GM21367 (cell line): ENCODE results near the gene CTSZ.

Source experiments
- ATAC-seq: cut with Tn5 transposase; IDR thresholded peaks from one replicate; pipeline ENCODE4 v1.9.1; 2021; ENCODE audit not compliant: unreplicated experiment

Gene CTSZ

DNA sequence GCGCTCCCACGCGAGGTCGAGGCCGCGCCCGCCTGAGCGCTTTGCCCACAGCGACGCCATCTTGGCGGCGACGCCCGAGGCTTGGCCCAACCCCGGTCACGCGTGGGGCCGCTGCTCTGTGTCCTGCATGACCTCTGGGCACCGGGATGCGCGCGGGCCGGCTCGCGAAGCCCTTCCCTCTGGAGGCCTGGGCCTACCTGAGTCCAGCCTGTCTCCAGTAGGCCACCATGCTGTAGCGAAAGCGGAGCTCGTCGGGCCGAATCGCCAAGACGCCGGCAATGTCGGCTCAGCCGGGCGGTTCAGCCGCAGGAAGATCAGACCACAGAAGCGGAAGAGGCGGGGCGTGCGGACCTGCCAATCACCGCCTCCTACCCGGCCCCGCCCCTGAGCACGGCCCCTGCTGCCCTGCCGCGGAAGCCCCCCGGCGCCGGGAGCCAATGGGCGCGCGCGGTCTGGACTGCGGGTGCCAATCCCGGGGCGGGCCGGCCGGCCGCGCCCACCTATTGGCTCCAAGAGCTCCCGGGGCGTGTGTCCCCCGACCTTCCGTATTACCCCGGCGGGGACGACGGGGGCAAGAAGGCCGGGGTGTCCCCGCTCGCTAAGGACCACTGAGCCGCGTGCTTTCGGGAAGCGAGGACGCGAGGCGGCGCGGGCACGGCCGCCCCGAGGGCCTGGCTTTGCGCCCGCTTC, 25.1 kb upstream of the CTSZ start, which contains the start of gene ATP5F1E:
Gene ATP5F1E, minus strand, starts transcription at position 313 of the 690 bp plus-strand sequence. Its CDS starts 84 bp downstream, at position 229.
- ATAC-seq: peak; percentile 89

DNA sequence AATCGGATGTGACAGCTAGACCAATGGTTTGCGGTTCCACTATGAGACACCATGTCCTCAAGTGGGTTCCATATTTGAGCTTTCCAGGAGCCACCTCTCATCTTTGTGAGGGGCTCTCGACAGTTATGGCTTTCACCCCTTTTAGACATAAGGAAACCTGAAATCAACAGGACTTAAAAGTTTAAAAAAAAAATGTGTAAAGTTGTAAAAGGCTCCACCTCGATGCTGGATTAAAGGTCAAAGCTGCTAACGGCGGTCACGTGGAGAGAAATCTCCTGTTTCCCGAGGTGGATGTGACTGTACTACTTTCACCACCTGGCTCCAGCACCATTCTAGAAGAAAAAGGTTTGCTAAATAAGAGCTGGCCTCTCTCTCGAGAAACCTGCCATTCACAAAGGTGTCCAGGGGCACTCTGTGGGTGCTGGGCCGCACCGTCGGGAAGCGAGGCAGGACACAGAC, 24.5 kb upstream of the CTSZ start:
- no peak for ATAC-seq

DNA sequence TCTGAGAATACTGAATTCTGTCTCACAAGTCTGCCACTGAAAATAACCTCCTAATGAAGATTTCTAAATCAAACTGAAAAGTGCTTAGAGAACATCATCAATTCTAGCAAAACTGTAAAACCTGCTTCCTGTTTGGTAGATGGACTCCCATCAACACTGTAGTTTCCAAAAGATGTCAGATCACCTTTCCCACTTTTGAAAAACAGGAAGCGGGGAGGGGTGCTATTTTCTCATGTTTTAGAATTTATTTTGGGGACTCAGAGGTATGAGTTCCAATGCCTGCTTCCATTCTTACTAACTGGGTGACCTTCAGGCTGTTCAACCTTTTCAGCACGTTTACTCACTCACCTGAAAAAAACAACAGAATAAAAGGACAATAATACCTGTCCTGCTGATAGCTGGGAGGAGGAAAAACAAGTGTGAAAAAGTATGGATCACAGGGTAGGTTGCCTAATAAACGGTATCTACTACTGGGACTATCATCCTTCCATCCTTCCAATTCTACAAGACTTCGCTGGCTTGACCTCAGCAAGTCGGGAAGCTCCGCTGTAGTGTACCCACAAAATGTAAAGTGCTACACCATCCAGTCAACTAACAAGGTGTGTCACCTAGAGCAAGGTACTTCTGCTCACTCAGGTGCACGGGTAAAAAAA, 24.0 kb upstream of the CTSZ start:
- ATAC-seq: no peak

DNA sequence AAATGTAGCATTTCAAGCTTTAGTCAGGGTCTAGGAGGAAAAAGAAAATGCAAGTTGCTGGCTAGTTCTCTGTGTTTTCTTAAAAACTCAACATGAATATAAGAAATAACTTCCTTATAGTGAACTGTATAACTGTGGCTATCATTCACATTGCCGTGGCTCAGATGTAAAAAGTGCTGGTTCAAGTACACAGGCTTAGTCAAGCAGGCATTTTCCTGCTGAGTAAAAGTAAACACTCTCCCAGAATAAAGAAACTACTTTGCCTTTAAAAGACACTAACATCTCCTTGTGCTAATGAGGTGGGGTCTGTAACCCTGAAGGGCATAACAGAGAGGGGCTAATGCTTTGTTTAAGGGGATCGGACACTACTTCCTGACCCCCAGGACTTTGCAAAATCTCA, 21.8 kb upstream of the CTSZ start:
- ATAC-seq: no peak

DNA sequence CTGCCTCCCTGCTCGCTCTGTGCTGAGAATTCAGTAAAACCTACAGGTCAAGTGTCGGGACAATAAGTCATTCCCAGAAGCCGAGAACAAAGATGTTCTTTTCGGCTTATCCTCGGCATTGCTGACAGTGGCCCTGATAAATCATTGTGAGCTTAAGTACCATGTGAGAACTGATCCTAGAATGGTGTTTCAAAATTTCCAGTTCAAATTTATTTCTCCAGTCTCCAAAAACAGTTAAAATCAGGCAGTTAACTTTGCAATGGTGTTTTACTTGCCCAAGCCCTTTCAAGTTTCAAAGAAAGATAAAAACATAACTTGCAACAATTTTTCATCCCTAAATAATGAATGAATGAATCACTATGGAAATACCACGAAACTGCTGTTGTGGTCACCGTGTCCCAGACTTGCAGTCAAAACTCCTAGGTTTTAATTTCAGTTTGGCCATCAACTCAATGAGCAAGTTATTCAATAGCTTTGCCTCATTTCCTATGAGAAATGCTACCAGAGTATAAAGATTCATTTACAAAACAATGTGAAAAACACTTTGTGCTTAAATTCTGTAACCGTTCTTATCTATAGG, 20.8 kb upstream of the CTSZ start:
- ATAC-seq: no peak

DNA sequence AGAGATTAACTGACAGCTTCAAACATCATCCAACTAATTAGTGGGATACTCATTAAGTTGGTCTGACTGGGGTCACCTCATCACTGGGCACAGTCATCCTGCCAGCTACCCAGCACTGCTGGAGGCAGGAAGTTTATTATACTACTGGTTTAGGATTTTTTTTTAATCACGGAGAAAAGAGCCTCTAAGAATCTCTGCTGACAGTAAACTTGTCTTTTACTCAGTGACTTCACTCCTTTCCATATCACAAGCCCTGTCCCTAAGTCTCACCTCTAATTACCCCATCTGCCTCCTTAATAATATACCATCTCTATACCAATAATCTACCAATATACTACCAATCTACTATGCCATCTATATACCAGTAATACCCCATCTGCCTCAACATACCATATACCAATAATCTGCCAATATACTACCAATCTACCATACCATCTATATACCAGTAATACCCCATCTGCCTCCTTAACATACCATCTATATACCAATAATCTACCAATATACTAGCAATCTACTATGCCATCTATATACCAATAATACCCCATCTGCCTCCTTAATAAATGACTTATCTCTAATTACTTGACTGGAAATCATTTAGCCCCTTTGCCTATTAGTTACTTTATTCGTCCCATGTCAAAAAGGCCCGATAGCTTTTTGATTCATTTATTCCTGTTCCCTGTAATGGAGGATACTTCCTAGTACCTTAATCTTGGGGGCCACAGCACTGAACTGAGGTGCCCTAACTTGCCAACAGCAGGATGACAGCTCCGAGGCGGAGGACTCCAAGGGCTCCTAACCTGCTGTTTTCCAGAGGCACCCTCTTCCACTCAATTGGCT, 20.1 kb upstream of the CTSZ start:
- ATAC-seq: no peak

DNA sequence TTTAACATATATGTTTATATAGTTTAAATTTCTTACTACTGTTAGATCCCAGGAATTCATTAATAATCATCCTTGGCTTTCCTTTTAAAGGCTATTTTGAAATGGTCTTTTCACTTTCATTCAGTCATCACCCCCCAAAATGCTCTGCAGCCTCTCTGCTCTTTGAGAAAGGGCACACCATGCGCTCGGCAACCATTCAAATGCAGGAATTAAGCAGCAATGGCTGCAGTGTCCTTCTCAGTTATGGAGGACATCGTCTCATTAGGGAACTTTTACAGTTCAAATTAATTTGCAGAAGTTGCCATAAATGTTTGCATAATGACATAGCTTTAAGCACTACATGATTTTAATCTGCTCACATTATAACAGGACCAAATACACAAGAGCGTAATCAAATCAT, 18.5 kb upstream of the CTSZ start:
- no peak for ATAC-seq

DNA sequence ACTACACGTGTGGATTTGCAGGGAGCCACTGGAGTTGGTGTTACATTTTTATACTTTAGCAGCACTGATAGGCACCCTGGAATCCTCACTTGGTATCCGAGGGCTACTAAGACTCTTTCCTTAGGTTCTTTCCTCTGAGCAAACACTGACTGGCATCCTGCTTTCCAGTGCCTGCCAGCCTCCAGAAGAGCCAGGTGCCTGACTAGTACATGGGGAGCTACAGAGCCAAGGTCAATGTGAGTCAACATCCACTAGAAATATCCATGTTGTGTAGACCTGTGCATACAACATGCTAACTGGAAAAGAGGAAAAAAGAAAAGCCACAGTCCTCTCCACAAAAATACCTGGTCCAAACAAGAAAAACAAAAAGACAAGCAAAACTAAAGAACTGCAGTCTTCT, 18.0 kb upstream of the CTSZ start:
- ATAC-seq: no peak

DNA sequence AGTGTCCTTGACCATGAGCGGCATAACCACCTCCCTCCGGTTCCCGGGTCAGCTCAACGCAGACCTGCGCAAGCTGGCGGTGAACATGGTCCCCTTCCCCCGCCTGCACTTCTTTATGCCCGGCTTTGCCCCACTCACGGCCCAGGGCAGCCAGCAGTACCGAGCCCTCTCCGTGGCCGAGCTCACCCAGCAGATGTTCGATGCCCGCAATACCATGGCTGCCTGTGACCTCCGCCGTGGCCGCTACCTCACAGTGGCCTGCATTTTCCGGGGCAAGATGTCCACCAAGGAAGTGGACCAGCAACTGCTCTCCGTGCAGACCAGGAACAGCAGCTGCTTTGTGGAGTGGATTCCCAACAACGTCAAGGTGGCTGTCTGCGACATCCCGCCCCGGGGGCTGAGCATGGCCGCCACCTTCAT, 17.1 kb upstream of the CTSZ start:
- ATAC-seq: no peak

DNA sequence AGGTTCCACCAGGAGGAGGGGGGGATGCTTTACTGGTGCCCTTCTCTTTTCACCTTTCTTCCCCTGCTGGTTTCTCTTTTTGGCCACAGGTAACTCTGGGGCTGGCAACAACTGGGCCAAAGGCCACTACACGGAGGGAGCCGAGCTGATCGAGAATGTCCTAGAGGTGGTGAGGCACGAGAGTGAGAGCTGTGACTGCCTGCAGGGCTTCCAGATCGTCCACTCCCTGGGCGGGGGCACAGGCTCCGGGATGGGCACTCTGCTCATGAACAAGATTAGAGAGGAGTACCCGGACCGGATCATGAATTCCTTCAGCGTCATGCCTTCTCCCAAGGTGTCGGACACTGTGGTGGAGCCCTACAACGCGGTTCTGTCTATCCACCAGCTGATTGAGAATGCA, 16.6 kb upstream of the CTSZ start:
- no peak for ATAC-seq

DNA sequence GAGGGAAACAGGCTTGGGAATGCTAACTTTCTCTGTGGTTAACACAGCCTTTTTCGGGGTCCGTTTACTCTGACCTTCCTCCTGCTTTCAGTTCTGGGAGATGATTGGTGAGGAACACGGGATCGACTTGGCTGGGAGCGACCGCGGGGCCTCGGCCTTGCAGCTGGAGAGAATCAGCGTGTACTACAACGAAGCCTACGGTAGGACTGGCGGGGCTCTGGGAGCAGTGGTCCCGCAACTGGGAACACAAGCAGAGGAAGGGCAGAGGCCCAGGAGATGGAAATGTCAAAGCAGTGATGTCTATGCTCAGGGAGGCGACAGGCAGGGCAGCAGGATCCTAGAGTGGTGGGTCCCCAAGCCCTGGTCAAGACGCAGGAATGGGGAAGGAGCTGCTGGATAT, 15.7 kb upstream of the CTSZ start:
- no peak for ATAC-seq

DNA sequence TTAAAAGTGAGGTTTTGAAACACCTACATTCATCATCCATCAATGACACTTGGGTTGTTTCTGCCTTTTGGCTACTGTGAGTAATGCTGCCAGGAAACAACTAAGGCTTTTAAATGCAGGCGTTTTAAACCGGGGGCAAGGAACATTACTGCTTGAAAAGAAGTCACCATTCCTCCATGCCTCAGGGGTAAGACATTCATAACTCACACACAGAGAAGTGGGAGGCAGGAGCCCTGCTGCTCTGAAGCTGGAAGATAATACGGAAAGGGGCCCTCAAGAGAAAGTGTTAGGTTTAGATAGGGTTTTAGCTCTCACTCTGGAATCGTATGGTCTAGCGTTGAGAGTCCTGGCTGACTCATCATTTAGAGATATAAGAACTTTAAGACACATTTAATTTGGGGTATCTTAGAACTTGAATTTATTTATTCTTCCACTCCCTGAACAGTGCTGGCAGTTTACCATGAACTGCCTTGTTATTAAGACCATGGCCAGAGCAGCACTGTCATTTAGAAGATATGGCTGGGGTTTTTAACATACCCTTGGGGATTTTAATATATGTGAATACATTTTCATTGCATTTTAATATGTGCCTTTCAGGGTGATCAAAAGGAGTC, 14.0 kb upstream of the CTSZ start:
- no peak for ATAC-seq

DNA sequence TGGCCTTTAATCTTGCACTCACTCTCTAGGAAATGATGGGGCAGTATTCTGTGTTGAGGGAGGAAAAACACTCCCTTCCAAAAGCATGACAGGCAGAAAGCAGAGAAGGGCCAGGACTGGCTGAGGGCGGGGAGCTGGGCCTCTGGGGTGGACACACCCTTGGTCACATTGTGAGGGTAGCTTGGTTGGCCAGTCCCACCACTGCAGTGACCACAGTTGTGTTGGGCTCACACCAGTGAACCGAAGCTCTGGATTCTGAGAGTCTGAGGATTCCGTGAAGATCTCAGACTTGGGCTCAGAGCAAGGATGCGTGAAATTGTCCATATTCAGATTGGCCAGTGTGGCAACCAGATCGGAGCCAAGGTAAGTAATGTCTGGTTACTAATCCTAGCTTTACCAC, 12.2 kb upstream of the CTSZ start, which contains the start of gene TUBB1:
Gene TUBB1, plus strand, starts transcription at position 213 of the 400 bp plus-strand sequence. Its CDS starts 94 bp downstream, at position 307.
- ATAC-seq: no peak

DNA sequence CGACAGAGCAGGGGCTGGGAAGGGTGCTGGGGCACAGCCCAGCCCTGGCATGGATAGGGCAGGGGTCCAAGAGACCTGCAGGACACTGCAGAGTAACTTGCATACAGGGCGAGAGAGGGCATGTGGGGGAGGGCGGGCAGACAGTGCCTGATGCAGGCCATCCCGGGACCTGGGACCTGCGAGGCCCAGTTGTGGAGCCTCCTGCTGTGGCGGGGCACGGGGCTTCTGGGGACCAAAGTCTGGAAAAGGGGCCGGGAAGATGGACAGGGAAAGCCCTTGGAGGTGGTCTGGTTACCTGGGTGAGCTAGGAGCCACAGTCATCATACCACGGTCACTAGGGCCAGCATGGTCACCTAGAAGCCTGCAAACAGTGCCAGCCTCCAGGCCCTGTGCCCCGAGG, 11.8 kb upstream of the CTSZ start:
- ATAC-seq: no peak

DNA sequence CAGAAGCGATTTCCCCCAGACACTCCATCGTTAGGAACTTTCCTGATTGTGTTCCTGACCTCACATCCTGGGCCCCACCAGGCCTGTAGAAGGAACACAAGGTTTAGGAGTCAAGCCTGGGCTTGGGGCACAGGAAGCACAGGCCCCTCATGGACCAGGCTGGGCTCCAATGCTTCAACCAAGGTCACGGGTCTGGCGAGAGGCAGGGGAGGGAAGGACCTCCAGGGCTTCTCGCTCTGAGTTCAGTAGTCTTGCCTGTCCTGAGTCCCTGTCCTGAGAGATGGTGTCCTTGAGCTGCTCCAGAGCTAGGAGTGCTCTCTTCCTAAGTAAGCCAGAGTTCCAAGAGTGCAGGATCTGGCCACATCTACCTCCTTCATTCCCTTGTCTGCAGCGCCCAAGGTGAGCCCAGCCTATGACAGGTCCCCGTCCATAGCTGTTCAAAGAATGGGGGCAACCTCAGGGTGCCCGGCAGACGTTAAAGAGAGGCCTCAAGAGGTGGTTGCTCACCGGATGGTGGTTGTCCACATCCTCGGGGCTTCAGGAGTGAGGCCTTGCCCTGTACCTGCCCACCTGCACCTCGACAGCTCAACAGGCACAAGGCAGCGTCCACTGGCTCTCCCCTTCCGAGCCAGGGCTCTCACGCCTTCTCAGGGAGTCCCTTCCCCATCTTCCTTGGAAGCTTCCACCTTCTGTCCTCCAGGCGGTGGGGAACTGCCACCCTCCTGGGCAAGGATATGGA, 10.6 kb upstream of the CTSZ start:
- ATAC-seq: no peak

DNA sequence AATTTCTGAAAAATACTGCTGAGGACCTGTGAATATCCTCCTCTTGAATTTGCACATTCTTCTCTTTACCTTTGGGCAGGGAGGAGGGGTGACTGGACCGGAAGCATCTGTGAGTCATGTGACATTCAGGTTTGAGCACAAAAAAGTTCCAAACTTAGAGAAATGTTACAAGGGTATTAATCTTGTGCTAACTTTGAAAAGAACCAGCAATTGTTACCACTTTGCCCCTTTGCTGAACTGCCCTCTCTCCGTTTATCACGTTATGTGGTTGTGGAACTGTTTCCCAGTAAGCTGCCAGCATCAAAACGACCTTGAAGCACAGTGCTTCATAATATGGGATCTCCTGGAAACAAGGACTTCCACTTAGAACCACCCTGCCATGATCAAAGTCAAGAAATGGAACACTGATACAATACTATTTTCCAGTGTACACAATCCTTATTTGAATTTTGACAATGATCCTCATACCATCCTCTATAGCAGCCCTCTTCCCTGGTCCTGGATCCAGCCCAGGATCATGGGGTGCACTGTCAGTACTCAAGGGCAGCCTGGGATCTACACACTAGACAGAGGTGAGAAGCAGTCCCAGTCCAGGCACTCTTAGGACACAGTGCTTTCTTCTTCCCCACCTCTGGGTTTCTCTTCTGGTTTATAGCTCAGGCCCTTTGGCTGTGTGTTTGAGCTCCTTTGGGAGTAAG, 9.9 kb upstream of the CTSZ start:
- ATAC-seq: no peak

DNA sequence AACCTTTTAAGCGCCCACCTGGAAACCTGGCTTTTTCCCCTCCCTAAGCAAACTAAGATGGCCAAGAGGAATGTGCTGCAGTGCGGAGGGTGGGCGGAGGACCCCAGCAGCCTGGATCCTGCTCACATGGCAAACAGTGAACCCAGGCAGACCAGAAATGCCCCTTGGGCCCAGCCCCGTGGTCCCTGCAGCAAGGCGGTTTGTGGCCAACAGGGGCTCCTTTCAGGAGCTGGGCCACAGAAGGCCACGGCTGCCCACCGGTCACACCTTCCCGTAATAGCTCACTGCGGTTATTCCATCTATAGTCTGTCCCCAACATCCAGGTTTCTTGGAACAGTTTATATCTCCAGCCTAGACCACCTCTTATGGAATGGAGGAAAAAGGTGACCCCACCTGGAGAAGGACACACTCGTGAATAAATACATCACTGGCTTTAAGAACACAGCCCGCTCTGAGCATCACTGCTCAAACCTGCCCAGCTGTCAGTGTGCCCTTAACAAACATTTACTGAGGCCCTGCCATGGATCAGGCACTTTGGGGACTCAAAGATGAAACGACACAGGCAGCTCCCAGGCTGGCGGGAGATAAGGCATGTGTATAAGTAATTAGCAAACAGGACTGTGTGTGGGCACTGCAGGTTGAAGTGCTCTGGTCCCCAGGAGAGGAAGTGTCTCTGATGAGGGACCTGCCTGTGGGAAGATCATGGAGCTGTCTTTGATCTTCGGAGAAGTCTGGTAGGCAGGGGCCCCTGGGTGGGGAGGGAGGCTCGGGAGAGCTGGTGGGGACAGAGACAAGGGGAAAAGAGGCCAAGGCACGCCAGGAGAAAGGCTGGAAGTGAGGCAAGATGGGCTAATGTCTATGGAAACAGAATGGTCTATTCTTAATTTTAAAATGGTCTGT, 9.0 kb upstream of the CTSZ start:
- no peak for ATAC-seq

DNA sequence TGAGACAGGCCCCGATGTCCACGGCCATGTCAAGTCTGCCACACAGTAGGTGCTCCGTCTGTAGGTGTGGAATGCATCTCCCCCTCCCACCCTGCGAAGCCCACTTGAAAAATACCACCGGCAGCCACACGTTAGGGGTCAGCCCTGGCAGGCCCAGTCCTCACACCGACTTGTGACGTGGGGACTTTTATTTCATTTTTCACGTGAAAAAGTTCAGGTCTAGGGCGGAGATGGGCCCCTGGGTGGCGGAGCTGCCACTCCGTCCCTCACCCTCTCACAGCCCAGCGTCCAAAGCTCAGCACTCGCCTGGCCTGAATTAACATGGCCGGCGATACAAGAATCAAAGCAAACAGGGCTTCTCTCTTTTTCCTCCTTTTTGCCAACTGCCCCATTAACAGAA, 8.4 kb upstream of the CTSZ start:
- no peak for ATAC-seq
